Body of pancreas (tissue), 4 donors: ENCODE results near the gene PNMA6F.
"Not testable (repeated sequence)": the region's sequence is repeated elsewhere in the genome, so short reads cannot be mapped to it uniquely, and the experiment has no call there.

Experiments
- POLR2A ChIP-seq, 3 donors: fragments of 450-650 bp; IDR thresholded peaks; one replicate each; pipeline ENCODE4 v1.6.1; 2016; ENCODE audit warnings: antibody characterized with exemption in 3 of 3, mild to moderate bottlenecking in 2 of 3
- TF ChIP-seq, protein P1 (sequence below), 7 experiments: fragments of 450-650 bp in 4 of 7; fragments of 200-600 bp in 3 of 7; sonication (generic) in 3 of 7; IDR thresholded peaks; one replicate each; pipeline ENCODE4 v1.5.1; 2016 to 2019; ENCODE audit warnings: antibody characterized with exemption in 7 of 7

DNA sequence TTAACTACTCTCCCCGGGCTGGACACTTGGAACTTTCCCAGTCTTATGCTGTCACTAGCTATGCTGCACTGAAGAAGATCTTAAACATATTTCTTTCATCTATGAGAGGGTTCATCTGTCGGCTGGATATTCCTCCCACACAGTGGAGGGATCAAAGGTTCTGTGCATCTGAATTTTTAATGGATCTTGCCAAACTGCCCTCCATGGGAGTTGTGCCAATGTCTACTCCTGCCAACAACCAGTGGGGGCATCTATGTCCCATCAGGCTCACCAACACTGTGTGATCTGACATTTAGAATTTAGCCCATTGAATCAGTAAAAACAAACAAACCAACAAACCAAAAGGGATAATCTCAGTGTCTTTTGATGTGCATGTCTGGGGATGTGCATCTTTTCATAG lies 32.8 kb downstream of the PNMA6F start:
- not testable (repeated sequence) for TF ChIP-seq POLR2A (IDR thresholded peaks at IDR 0.05)
- TF ChIP-seq, protein P1, sequence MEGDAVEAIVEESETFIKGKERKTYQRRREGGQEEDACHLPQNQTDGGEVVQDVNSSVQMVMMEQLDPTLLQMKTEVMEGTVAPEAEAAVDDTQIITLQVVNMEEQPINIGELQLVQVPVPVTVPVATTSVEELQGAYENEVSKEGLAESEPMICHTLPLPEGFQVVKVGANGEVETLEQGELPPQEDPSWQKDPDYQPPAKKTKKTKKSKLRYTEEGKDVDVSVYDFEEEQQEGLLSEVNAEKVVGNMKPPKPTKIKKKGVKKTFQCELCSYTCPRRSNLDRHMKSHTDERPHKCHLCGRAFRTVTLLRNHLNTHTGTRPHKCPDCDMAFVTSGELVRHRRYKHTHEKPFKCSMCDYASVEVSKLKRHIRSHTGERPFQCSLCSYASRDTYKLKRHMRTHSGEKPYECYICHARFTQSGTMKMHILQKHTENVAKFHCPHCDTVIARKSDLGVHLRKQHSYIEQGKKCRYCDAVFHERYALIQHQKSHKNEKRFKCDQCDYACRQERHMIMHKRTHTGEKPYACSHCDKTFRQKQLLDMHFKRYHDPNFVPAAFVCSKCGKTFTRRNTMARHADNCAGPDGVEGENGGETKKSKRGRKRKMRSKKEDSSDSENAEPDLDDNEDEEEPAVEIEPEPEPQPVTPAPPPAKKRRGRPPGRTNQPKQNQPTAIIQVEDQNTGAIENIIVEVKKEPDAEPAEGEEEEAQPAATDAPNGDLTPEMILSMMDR (IDR thresholded peaks at IDR 0.05): not testable (repeated sequence)
